SK-N-SH (cell line): Measurements from ENCODE around the gene ATXN7L3. TPM values are rescaled to one million over a fixed set of nuclear protein-coding genes. Genes with fewer than 3 reads are reported as not detected.

Experiments
- CTCF ChIA-PET: fragments of 300-600, 350-600 bp; formaldehyde crosslinking; extraction: SDS; loops from one replicate; lab custom pipeline; 2021; lab: Yijun Ruan, JAX
- POLR2A ChIA-PET: fragments of 350-600 bp; sonication (Branson Sonifier 250); formaldehyde crosslinking; extraction: SDS; loops from one replicate; lab custom pipeline; 2020; ENCODE audit warnings: antibody characterized with exemption, inconsistent platforms; lab: Yijun Ruan, JAX
- DNase-seq: peaks from one replicate; pipeline ENCODE4 v3.0.0; 2012
- H2AFZ ChIP-seq: fragments of 200-600 bp; sonication (generic); 2 replicates; pipeline ENCODE4 v1.8.1; 2016; ENCODE audit warnings: antibody characterized with exemption, mild to moderate bottlenecking, low read depth
- H3F3A ChIP-seq: fragments of 200-600 bp; sonication (generic); replicated peaks from 2 replicates; pipeline ENCODE3; 2016; ENCODE audit warnings: antibody characterized with exemption, mild to moderate bottlenecking; ENCODE audit not compliant: insufficient read depth
- H3K27ac ChIP-seq, 2 experiments: fragments of 200-500 bp in 1 of 2; fragments of 200-600 bp in 1 of 2; sonication (Bioruptor generic) in 1 of 2; sonication (generic), shearing (Covaris generic) in 1 of 2; 2 replicates each; pipeline versions ENCODE4 v1.5.1 to v1.6.1; 2014 to 2016; ENCODE audit warnings: low read depth in 2 of 2, inconsistent platforms in 1 of 2, low read length in 1 of 2, mild to moderate bottlenecking in 1 of 2, mixed read lengths in 1 of 2
- H3K27me3 ChIP-seq: fragments of 200-600 bp; sonication (generic), shearing (Covaris generic); 2 replicates; pipeline ENCODE4 v1.6.1; 2016; ENCODE audit warnings: mixed run types; ENCODE audit not compliant: insufficient read depth
- H3K36me3 ChIP-seq, 2 experiments: fragments of 200-500 bp in 1 of 2; fragments of 200-600 bp in 1 of 2; sonication (Bioruptor generic) in 1 of 2; sonication (generic) in 1 of 2; replicated peaks in 1 of 2; 2 replicates each; pipeline versions ENCODE3 to v1.5.1; 2014 to 2016; ENCODE audit warnings: low read length in 1 of 2, mild to moderate bottlenecking in 1 of 2; ENCODE audit not compliant: insufficient read depth in 2 of 2, control insufficient read depth in 1 of 2
- H3K4me1 ChIP-seq, 2 experiments: fragments of 200-500 bp in 1 of 2; fragments of 200-600 bp in 1 of 2; sonication (Bioruptor generic) in 1 of 2; sonication (generic), shearing (Covaris generic) in 1 of 2; 2 replicates each; pipeline versions ENCODE4 v1.5.1 to v1.6.1; 2014 to 2016; ENCODE audit warnings: low read depth in 1 of 2, low read length in 1 of 2, mixed run types in 1 of 2; ENCODE audit not compliant: insufficient read depth in 2 of 2, control insufficient read depth in 1 of 2
- H3K4me2 ChIP-seq: fragments of 200-600 bp; sonication (generic), shearing (Covaris generic); 2 replicates; pipeline ENCODE4 v1.6.1; 2017; ENCODE audit warnings: mixed run types
- H3K4me3 ChIP-seq, 2 experiments: fragments of 200-500 bp in 1 of 2; fragments of 200-600 bp in 1 of 2; sonication (Bioruptor generic) in 1 of 2; sonication (generic), shearing (Covaris generic) in 1 of 2; 2 replicates each; pipeline versions ENCODE4 v1.5.1 to v1.8.1; 2014 to 2016; ENCODE audit warnings: low read depth in 2 of 2, inconsistent platforms in 1 of 2, low read length in 1 of 2, mild to moderate bottlenecking in 1 of 2, mixed read lengths in 1 of 2, moderate library complexity in 1 of 2
- H3K79me2 ChIP-seq: fragments of 200-600 bp; sonication (generic); 2 replicates; pipeline ENCODE4 v1.8.1; 2017; ENCODE audit warnings: mild to moderate bottlenecking; ENCODE audit not compliant: insufficient read depth
- H3K9ac ChIP-seq: fragments of 200-600 bp; sonication (generic); 2 replicates; pipeline ENCODE4 v1.6.1; 2017; ENCODE audit warnings: mixed run types
- H3K9me2 ChIP-seq: fragments of 200-600 bp; sonication (generic); 2 replicates; pipeline ENCODE4 v1.6.1; 2017; ENCODE audit warnings: mixed run types
- H3K9me3 ChIP-seq: fragments of 200-600 bp; sonication (generic); 2 replicates; pipeline ENCODE4 v1.6.1; 2017; ENCODE audit warnings: mixed run types, mild to moderate bottlenecking, moderate library complexity
- H4K20me1 ChIP-seq: fragments of 200-600 bp; sonication (generic); 2 replicates; pipeline ENCODE4 v1.6.1; 2017; ENCODE audit warnings: mild to moderate bottlenecking, mixed run types; ENCODE audit not compliant: insufficient read depth
- EZH2phosphoT487 ChIP-seq: fragments of 200-600 bp; sonication (generic); IDR thresholded peaks from 2 replicates; pipeline ENCODE4 v1.6.1; 2017; ENCODE audit warnings: low read depth, mixed run types, mild to moderate bottlenecking, antibody characterized with exemption, moderate library complexity, borderline replicate concordance
- FOXJ3 ChIP-seq: sonication (generic); formaldehyde crosslinking; IDR thresholded peaks from 2 replicates; pipeline ENCODE4 v1.5.1; 2020; ENCODE audit warnings: mild to moderate bottlenecking, missing genetic modification reagents
- FOXM1 ChIP-seq: IDR thresholded peaks from 2 replicates; pipeline ENCODE4 v1.4.0; 2012; ENCODE audit warnings: low read depth, mild to moderate bottlenecking
- GATA2 ChIP-seq: sonication (generic); formaldehyde crosslinking; IDR thresholded peaks from 2 replicates; pipeline ENCODE4 v1.5.0; 2020; ENCODE audit warnings: mild to moderate bottlenecking, missing genetic modification reagents
- JUND ChIP-seq: IDR thresholded peaks from 2 replicates; pipeline ENCODE4 v1.4.0; 2012
- MEF2A ChIP-seq: IDR thresholded peaks from 2 replicates; pipeline ENCODE4 v1.4.0; 2012; ENCODE audit warnings: low read depth, borderline replicate concordance
- POLR2AphosphoS5 ChIP-seq: IDR thresholded peaks from 2 replicates; pipeline ENCODE4 v1.6.1; 2012; ENCODE audit warnings: low read depth, low read length
- RAD21 ChIP-seq: IDR thresholded peaks from 2 replicates; pipeline ENCODE4 v1.6.1; 2012; ENCODE audit warnings: mild to moderate bottlenecking, low read length
- RCOR1 ChIP-seq: fragments of 150-350 bp; IDR thresholded peaks from 2 replicates; pipeline ENCODE4 v1.6.1; 2017; ENCODE audit warnings: antibody characterized with exemption, low read length
- RXRA ChIP-seq: IDR thresholded peaks from 2 replicates; pipeline ENCODE4 v1.4.0; 2012; ENCODE audit warnings: low read depth, mild to moderate bottlenecking, borderline replicate concordance
- TAF1 ChIP-seq: IDR thresholded peaks from 2 replicates; pipeline ENCODE4 v1.6.1; 2012; ENCODE audit warnings: low read depth, mild to moderate bottlenecking, low read length, moderate library complexity, borderline replicate concordance
- TCF12 ChIP-seq: IDR thresholded peaks from 2 replicates; pipeline ENCODE4 v1.4.0; 2012
- TEAD4 ChIP-seq: IDR thresholded peaks from 2 replicates; pipeline ENCODE4 v1.4.0; 2012; ENCODE audit warnings: mild to moderate bottlenecking, borderline replicate concordance; ENCODE audit not compliant: insufficient read depth
- YY1 ChIP-seq: IDR thresholded peaks from 2 replicates; pipeline ENCODE4 v1.4.0; 2012; ENCODE audit warnings: low read depth, mild to moderate bottlenecking
- WGBS: methylation state at CpG from one replicate; pipeline ENCODE4 v1.1.6; 2017; ENCODE audit warnings: low lambda C conversion rate; 5-methylcytosine and 5-hydroxymethylcytosine counted together
- polyA plus RNA-seq, 3 experiments: library from polyadenylated mRNA; depleted of rRNA; stranded (reverse); fragments of >200 nt; gene quantifications; 2 replicates each; pipeline ENCODE4 v1.2.3, GENCODE V29; 2012
- TF ChIP-seq, protein P1 (sequence below): fragments of 150-350 bp; IDR thresholded peaks from 2 replicates; pipeline ENCODE4 v1.6.1; 2017; ENCODE audit warnings: antibody characterized with exemption, low read length, low read depth, borderline replicate concordance
- TF ChIP-seq, protein P2 (sequence below): fragments of 150-350 bp; IDR thresholded peaks from 2 replicates; pipeline ENCODE4 v1.6.1; 2016; ENCODE audit warnings: mild to moderate bottlenecking, low read depth, low read length
- TF ChIP-seq, protein P3 (sequence below): IDR thresholded peaks from 2 replicates; pipeline ENCODE4 v1.6.1; 2012; ENCODE audit warnings: mild to moderate bottlenecking, low read depth, low read length, moderate library complexity
- TF ChIP-seq, protein P4 (sequence below): fragments of 200-600 bp; sonication (generic); IDR thresholded peaks from 2 replicates; pipeline ENCODE4 v1.6.1; 2017; ENCODE audit warnings: antibody characterized with exemption, mild to moderate bottlenecking, moderate library complexity

The ATXN7L3 gene
- polyA plus RNA-seq, 1 of the 3 experiments (the other 2 are of a cell fraction), result 47.7 TPM

DNA sequence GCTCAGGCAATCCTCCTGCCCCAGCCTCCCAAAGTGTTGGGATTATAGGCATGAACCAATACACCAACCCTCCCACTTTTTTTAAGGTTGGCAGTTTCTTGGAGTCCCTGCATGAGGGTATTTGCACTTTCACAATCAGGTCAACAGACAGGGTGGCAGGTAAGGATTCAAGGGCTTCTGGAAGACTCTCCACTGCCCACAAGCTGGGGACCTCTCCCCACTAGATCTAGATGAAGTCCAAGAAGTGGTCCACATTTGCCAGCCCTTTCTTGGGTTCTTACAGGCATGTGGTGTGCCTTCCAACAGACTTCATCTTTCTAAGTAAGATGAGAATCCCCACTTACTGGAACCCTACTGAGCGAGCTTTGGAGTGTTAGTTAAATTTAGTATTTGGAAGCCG is 25.3 kb downstream of the ATXN7L3 start:
- H3K79me2 ChIP-seq, result peaks cover 2% of the 10 kb centered on the region; the same call in 1 of the 2 replicates
- H2AFZ ChIP-seq, result no peak overlapping the region
- CTCF ChIA-PET, result interaction anchor here (1.0 kb wide), 1 partner anchor 59 kb away, joined by 3 read pairs; no protein-coding TSS in a partner anchor
- TF ChIP-seq RXRA, result no peak
- TF ChIP-seq, all 33 proteins: peak for 0
- no peaks in the 10 kb centered on the region for H4K20me1 ChIP-seq
- H3K4me1 ChIP-seq, result peaks cover 7 to 8% of the 10 kb centered on the region in 2 experiments; a peak in 1 of 4 replicates
- no peak overlapping the region for H3K9ac ChIP-seq
- H3K9me3 ChIP-seq, result no peaks in the 10 kb centered on the region
- H3F3A ChIP-seq, result peaks cover 12% of the 10 kb centered on the region
- DNase-seq, result no peak
- no peak overlapping the region for H3K4me3 ChIP-seq
- POLR2A ChIA-PET, result interaction anchor here (0.6 to 1.7 kb wide), 2 partner anchors 12 to 198 kb away, joined by 3 to 4 read pairs; partner anchors contain the start of gene TMUB2
- H3K9me2 ChIP-seq, result no peaks in the 10 kb centered on the region
- H3K4me2 ChIP-seq, result no peak overlapping the region
- no peaks in the 10 kb centered on the region for H3K27me3 ChIP-seq
- WGBS, result 94% methylated on average over 2 of the region's 2 CpGs
- H3K27ac ChIP-seq, result no peak overlapping the region
- peaks cover 0 to 4% of the 10 kb centered on the region in 2 experiments for H3K36me3 ChIP-seq

DNA sequence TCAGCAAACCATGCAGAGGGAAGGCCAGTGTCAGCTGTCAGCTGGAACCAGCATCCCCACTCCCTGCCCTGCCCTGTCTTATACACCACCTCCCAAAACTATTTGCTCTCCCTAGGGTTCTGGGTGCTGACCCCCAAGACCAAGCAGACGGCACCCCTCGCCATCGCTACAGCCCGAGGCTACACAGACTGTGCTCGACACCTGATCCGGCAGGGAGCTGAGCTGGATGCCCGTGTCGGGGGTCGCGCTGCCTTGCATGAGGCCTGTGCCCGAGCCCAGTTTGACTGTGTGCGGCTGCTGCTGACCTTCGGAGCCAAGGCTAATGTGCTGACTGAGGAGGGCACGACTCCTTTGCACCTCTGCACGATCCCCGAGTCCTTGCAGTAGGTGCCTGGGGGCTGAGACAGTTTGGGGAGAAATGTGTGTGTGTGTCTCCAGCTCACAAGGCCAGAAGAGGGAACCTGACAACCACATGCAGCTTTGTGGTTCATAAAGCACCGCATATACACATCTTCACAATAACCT is 27.7 kb downstream of the ATXN7L3 start:
- Histone ChIP-seq H3K9me3 (no peaks in the 10 kb centered on the region), H2AFZ (no peak overlapping the region), H3F3A (peaks cover 12% of the 10 kb centered on the region), H3K4me2 (no peak overlapping the region), H3K27me3 (no peaks in the 10 kb centered on the region), H4K20me1 (no peaks in the 10 kb centered on the region), H3K27ac (no peak overlapping the region), H3K4me1 (peaks cover 7 to 11% of the 10 kb centered on the region in 2 experiments; a peak in 1 of 4 replicates), H3K36me3 (peaks cover 0 to 2% of the 10 kb centered on the region in 2 experiments), H3K9me2 (no peaks in the 10 kb centered on the region), H3K4me3 (no peak overlapping the region), H3K79me2 (no peaks in the 10 kb centered on the region), H3K9ac (no peak overlapping the region)
- ChIA-PET CTCF (interaction anchor here (1.0 to 1.4 kb wide), 9 partner anchors 12 to 262 kb away, joined by 3 to 6 read pairs (median 3); partner anchors contain the start of gene HDAC5), POLR2A (interaction anchor here (0.6 to 1.4 kb wide), 3 partner anchors 15 to 28 kb away, joined by 4 read pairs; partner anchors contain the start of gene TMUB2)
- WGBS, result 96% methylated on average over 11 of the region's 17 CpGs
- no peak for DNase-seq
- TF ChIP-seq RAD21 (no peak), EZH2phosphoT487 (no peak), RXRA (no peak), TCF12 (no peak), POLR2AphosphoS5 (no peak), MEF2A (no peak), FOXJ3 (CRISPR knock-in tag) (no peak), TEAD4 (no peak), JUND (no peak), GATA2 (CRISPR knock-in tag) (no peak), FOXM1 (no peak), YY1 (no peak), RCOR1 (no peak), TAF1 (no peak)
- TF ChIP-seq, protein P1, sequence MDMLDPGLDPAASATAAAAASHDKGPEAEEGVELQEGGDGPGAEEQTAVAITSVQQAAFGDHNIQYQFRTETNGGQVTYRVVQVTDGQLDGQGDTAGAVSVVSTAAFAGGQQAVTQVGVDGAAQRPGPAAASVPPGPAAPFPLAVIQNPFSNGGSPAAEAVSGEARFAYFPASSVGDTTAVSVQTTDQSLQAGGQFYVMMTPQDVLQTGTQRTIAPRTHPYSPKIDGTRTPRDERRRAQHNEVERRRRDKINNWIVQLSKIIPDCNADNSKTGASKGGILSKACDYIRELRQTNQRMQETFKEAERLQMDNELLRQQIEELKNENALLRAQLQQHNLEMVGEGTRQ, result no peak
- TF ChIP-seq, protein P2, sequence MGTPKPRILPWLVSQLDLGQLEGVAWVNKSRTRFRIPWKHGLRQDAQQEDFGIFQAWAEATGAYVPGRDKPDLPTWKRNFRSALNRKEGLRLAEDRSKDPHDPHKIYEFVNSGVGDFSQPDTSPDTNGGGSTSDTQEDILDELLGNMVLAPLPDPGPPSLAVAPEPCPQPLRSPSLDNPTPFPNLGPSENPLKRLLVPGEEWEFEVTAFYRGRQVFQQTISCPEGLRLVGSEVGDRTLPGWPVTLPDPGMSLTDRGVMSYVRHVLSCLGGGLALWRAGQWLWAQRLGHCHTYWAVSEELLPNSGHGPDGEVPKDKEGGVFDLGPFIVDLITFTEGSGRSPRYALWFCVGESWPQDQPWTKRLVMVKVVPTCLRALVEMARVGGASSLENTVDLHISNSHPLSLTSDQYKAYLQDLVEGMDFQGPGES, result no peak
- TF ChIP-seq, protein P3, sequence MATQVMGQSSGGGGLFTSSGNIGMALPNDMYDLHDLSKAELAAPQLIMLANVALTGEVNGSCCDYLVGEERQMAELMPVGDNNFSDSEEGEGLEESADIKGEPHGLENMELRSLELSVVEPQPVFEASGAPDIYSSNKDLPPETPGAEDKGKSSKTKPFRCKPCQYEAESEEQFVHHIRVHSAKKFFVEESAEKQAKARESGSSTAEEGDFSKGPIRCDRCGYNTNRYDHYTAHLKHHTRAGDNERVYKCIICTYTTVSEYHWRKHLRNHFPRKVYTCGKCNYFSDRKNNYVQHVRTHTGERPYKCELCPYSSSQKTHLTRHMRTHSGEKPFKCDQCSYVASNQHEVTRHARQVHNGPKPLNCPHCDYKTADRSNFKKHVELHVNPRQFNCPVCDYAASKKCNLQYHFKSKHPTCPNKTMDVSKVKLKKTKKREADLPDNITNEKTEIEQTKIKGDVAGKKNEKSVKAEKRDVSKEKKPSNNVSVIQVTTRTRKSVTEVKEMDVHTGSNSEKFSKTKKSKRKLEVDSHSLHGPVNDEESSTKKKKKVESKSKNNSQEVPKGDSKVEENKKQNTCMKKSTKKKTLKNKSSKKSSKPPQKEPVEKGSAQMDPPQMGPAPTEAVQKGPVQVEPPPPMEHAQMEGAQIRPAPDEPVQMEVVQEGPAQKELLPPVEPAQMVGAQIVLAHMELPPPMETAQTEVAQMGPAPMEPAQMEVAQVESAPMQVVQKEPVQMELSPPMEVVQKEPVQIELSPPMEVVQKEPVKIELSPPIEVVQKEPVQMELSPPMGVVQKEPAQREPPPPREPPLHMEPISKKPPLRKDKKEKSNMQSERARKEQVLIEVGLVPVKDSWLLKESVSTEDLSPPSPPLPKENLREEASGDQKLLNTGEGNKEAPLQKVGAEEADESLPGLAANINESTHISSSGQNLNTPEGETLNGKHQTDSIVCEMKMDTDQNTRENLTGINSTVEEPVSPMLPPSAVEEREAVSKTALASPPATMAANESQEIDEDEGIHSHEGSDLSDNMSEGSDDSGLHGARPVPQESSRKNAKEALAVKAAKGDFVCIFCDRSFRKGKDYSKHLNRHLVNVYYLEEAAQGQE, result no peak
- TF ChIP-seq, protein P4, sequence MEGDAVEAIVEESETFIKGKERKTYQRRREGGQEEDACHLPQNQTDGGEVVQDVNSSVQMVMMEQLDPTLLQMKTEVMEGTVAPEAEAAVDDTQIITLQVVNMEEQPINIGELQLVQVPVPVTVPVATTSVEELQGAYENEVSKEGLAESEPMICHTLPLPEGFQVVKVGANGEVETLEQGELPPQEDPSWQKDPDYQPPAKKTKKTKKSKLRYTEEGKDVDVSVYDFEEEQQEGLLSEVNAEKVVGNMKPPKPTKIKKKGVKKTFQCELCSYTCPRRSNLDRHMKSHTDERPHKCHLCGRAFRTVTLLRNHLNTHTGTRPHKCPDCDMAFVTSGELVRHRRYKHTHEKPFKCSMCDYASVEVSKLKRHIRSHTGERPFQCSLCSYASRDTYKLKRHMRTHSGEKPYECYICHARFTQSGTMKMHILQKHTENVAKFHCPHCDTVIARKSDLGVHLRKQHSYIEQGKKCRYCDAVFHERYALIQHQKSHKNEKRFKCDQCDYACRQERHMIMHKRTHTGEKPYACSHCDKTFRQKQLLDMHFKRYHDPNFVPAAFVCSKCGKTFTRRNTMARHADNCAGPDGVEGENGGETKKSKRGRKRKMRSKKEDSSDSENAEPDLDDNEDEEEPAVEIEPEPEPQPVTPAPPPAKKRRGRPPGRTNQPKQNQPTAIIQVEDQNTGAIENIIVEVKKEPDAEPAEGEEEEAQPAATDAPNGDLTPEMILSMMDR, result no peak
